ENCODE data around the gene GRK4.

GRCh38 chr4:2923668-2924173, 39.6 kb upstream of the GRK4 start:
- TF ChIP-seq POLR2A (IDR thresholded peaks at IDR 0.05) = no peak
- no peak for TF ChIP-seq CTCF (IDR thresholded peaks at IDR 0.05)
